K562 (cell line): ENCODE results near the gene RPL29. TPM values are rescaled to one million over a fixed set of nuclear protein-coding genes. Genes with fewer than 3 reads are reported as not detected.

Experiments
- ATAC-seq: fragments of 200-7000 bp; cut with Tn5 transposase; 3 replicates; pipeline ENCODE4 v1.9.1; 2020; ENCODE audit warnings: moderate library complexity
- BruUV-seq: library from RNA; stranded (reverse); fragments of 400-500 nt; replicated peaks from 2 replicates; lab custom pipeline; 2021; lab: Mats Ljungman, UMichigan
- CTCF ChIA-PET: fragments of 300-600 bp; formaldehyde crosslinking; extraction: SDS; loops from one replicate; lab custom pipeline; 2021; ENCODE audit warnings: low intra/inter-chr PET ratio; lab: Yijun Ruan, JAX
- POLR2A ChIA-PET: fragments of 300-600, 350-650 bp; sonication (Branson Sonifier 250); formaldehyde crosslinking; extraction: SDS; loops from one replicate; lab custom pipeline; 2021; ENCODE audit warnings: antibody characterized with exemption, inconsistent platforms; lab: Yijun Ruan, JAX
- DNase-seq, 4 experiments: peaks; one replicate each; pipeline versions ENCODE4 v3.0.0 to v3.0.0-alpha.2; 2011 to 2018; ENCODE audit warnings: low spot score in 3 of 4, mixed read lengths in 3 of 4; ENCODE audit errors: extremely low read depth in 1 of 4
- FAIRE-seq: peaks from 2 replicates; lab custom pipeline; 2011; peaks lifted over from hg19 to GRCh38; lab: Jason Lieb, UNC
- H2AFZ ChIP-seq: 2 replicates; pipeline ENCODE4 v1.6.0; 2011; ENCODE audit warnings: low read depth, low read length, control low read depth, inconsistent platforms
- H3K27ac ChIP-seq: fragments of 200-600 bp; 3 replicates; pipeline ENCODE4 v1.8.0; 2011; ENCODE audit warnings: low read depth, mild to moderate bottlenecking, control low read depth, inconsistent platforms, low read length, moderate library complexity, mixed read lengths; ENCODE audit errors: extremely low read depth
- H3K27me3 ChIP-seq, 2 experiments: fragments of 300-600 bp in 1 of 2; 2 replicates in 1 of 2; 3 replicates in 1 of 2; pipeline versions ENCODE4 v1.6.0 to v1.8.0; 2011; ENCODE audit warnings: inconsistent platforms in 2 of 2, low read length in 2 of 2, mild to moderate bottlenecking in 1 of 2, mixed read lengths in 1 of 2, moderate library complexity in 1 of 2; ENCODE audit not compliant: control insufficient read depth in 2 of 2, insufficient read depth in 2 of 2
- H3K36me3 ChIP-seq: fragments of 300-600 bp; 3 replicates; pipeline ENCODE4 v1.8.0; 2011; ENCODE audit warnings: mild to moderate bottlenecking, low read length, inconsistent platforms; ENCODE audit not compliant: control insufficient read depth, insufficient read depth
- H3K4me1 ChIP-seq, 2 experiments: fragments of 200-600 bp in 1 of 2; replicated peaks in 1 of 2; 2 replicates in 1 of 2; 3 replicates in 1 of 2; pipeline versions ENCODE4 v1.5.1 to v1.8.0; 2011; ENCODE audit warnings: inconsistent platforms in 2 of 2, low read length in 2 of 2, mild to moderate bottlenecking in 1 of 2, mixed read lengths in 1 of 2, moderate library complexity in 1 of 2; ENCODE audit not compliant: control insufficient read depth in 2 of 2, insufficient read depth in 2 of 2
- H3K4me2 ChIP-seq: 2 replicates; pipeline ENCODE4 v1.6.1; 2011; ENCODE audit warnings: low read length, control low read depth, inconsistent platforms, mixed read lengths; ENCODE audit not compliant: insufficient read depth
- H3K4me3 ChIP-seq: fragments of 200-600 bp; sonication (generic), shearing (Covaris generic); 2 replicates; pipeline ENCODE4 v1.5.1; 2016; ENCODE audit warnings: control low read depth, inconsistent platforms
- H3K79me2 ChIP-seq: fragments of 200-600 bp; 3 replicates; pipeline ENCODE4 v1.8.0; 2011; ENCODE audit warnings: low read length, inconsistent platforms; ENCODE audit not compliant: control insufficient read depth, insufficient read depth
- H3K9ac ChIP-seq, 2 experiments: 2 replicates each; pipeline versions ENCODE4 v1.6.0 to v1.6.1; 2011; ENCODE audit warnings: low read depth in 2 of 2, low read length in 2 of 2, control low read depth in 1 of 2, inconsistent platforms in 1 of 2, mild to moderate bottlenecking in 1 of 2, mixed read lengths in 1 of 2; ENCODE audit not compliant: insufficient read depth in 1 of 2
- H3K9me1 ChIP-seq: one replicate; pipeline ENCODE4 v1.6.0; 2011; ENCODE audit warnings: inconsistent platforms, mild to moderate bottlenecking, low read length, moderate library complexity; ENCODE audit not compliant: control insufficient read depth, insufficient read depth
- H3K9me3 ChIP-seq: replicated peaks from 2 replicates; pipeline ENCODE4 v1.5.1; 2011; ENCODE audit warnings: low read depth, low read length, inconsistent platforms; ENCODE audit not compliant: control insufficient read depth, insufficient read depth
- H4K20me1 ChIP-seq: replicated peaks from 2 replicates; pipeline ENCODE4 v1.6.1; 2011; ENCODE audit warnings: low read length, inconsistent platforms, mixed read lengths; ENCODE audit not compliant: control insufficient read depth, insufficient read depth
- ATF3 ChIP-seq, 2 experiments: fragments of 450-650 bp in 1 of 2; sonication (generic) in 1 of 2; formaldehyde crosslinking in 1 of 2; IDR thresholded peaks in 1 of 2; conservative IDR thresholded peaks in 1 of 2; 2 replicates each; pipeline versions ENCODE4 v1.6.1 to v1.8.1; 2016 to 2023; ENCODE audit warnings: mild to moderate bottlenecking in 2 of 2, moderate library complexity in 2 of 2, inconsistent platforms in 1 of 2, missing genetic modification reagents in 1 of 2
- ESRRA ChIP-seq: fragments of 450-650 bp; IDR thresholded peaks from 2 replicates; pipeline ENCODE4 v1.6.1; 2014; ENCODE audit warnings: low read depth, mild to moderate bottlenecking, moderate library complexity, borderline replicate concordance
- MTF1 ChIP-seq: fragments of 250-450 bp; sonication (Bioruptor Pico); IDR thresholded peaks from 2 replicates; pipeline ENCODE4 v1.9.0; 2021; ENCODE audit warnings: moderate library complexity, mild to moderate bottlenecking, inconsistent platforms, borderline replicate concordance
- RAD21 ChIP-seq, 2 experiments: fragments of 250-450 bp in 1 of 2; fragments of 450-650 bp in 1 of 2; sonication (Bioruptor Pico) in 1 of 2; formaldehyde crosslinking in 1 of 2; IDR thresholded peaks in 1 of 2; conservative IDR thresholded peaks in 1 of 2; 2 replicates each; pipeline versions ENCODE4 v1.4.0 to v1.8.0; 2020 to 2022; ENCODE audit warnings: mild to moderate bottlenecking in 2 of 2, moderate library complexity in 1 of 2
- WGBS: fragments of 100-300 bp; shearing (Covaris generic); methylation state at CpG from one replicate; pipeline ENCODE4 v1.1.6; 2016; ENCODE audit warnings: low coverage, mixed read lengths; ENCODE audit not compliant: insufficient coverage; ENCODE audit errors: missing lambda C conversion rate; 5-methylcytosine and 5-hydroxymethylcytosine counted together
- in situ Hi-C: fragments of 300-500 bp; cut with MboI; formaldehyde crosslinking; loops from 4 replicates; pipeline ENCODE4 v1.15.0; 2018; ENCODE audit warnings: inconsistent platforms, mixed read lengths
- intact Hi-C: fragments of 100-400 bp; cut with micrococcal nuclease; formaldehyde crosslinking; loops from 2 replicates; pipeline ENCODE4 v1.14.2; 2022
- polyA plus RNA-seq, 8 experiments: library from polyadenylated mRNA; depleted of rRNA in 4 of 8; stranded (reverse) in 5 of 8; unstranded in 3 of 8; fragments of >200 nt; fragmentation: Nextera tagmentation in 2 of 8; fragmentation: Illumina TruSeq in 1 of 8; extraction: Ambion mirVana in 2 of 8; extraction: Trizol in 1 of 8; gene quantifications; 2 replicates each; pipeline versions ENCODE4 v1.2.1 to v1.2.3, GENCODE V29; 2011 to 2014; ENCODE audit warnings: inconsistent platforms in 1 of 8, missing spikeins in 1 of 8
- total RNA-seq, 7 experiments: library from RNA; depleted of rRNA in 6 of 7; stranded (reverse); fragments of >200 nt in 6 of 7; fragmentation: Illumina TruSeq in 2 of 7; extraction: Trizol in 2 of 7; gene quantifications; 2 replicates each; pipeline versions ENCODE4 v1.2.1 to v1.2.3, GENCODE V29; 2011 to 2021; ENCODE audit warnings: low replicate concordance in 1 of 7

RPL29 gene
- total and polyA plus RNA-seq, 9 of the 15 experiments (the other 6 are each of a cell fraction or from before 2014, with no cell fraction given) = 568 to 1,475 (median 1,104) TPM

- TF ChIP-seq ATF3 (IDR thresholded peaks at IDR 0.05) (0 out of 2 replicates have a peak, but pooled peaks have one; percentile 35), ATF3 (CRISPR knock-in tag; conservative IDR thresholded peaks at IDR 0.05) (no peak), MTF1 (CRISPR knock-in tag) (no peak)
Measured at GRCh38 chr3:52037291-52037690, 41.6 kb upstream of the RPL29 start (continued).

- ATAC-seq = peak; percentile 46
- BruUV-seq = no TSS peak
- Histone ChIP-seq H3K4me2 (no peak overlapping the region), H3K4me1 (peaks cover 0 to 17% of the 10 kb centered on the region in 2 experiments; a peak in 2 of 5 replicates), H4K20me1 (no peaks in the 10 kb centered on the region; the same call in 1 of the 2 replicates), H3K36me3 (no peaks in the 10 kb centered on the region), H2AFZ (no peak overlapping the region), H3K4me3 (no peak overlapping the region), H3K9me1 (no peaks in the 10 kb centered on the region), H3K9me3 (no peaks in the 10 kb centered on the region), H3K27me3 (peaks cover 0 to 21% of the 10 kb centered on the region in 2 experiments; a peak in 2 of 5 replicates), H3K79me2 (no peaks in the 10 kb centered on the region), H3K27ac (no peak overlapping the region), H3K9ac (no peak overlapping the region)
- in situ Hi-C loops (no loop called here), intact Hi-C loops (no loop called here)
- ChIA-PET CTCF (no interaction called here), POLR2A (interaction anchor here (0.6 to 1.7 kb wide), 3 partner anchors 10 to 83 kb away, joined by 3 to 5 read pairs (median 4); no protein-coding TSS in a partner anchor)
- DNase-seq = no peak
- FAIRE-seq = no peak
- TF ChIP-seq RAD21 (CRISPR knock-in tag; conservative IDR thresholded peaks at IDR 0.05 in 1 of 2, IDR thresholded peaks at IDR 0.05 in 1 of 2) (0 out of 4 replicates have a peak, but pooled peaks of 1 of the 2 experiments have one; percentile 13), ESRRA (no peak)
- 4% methylated on average over 4 of the region's 5 CpGs for WGBS
Measured at GRCh38 chr3:52036829-52037228, 41.1 kb upstream of the RPL29 start.
